DMS114 treated with DMSO at 0.1 percent for 48 hours (cell line): ENCODE measurements around the gene FGGY.
"Not testable (repeated sequence)": the region's sequence is repeated elsewhere in the genome, so short reads cannot be mapped to it uniquely, and the experiment has no call there.

Source experiments
- DNase-seq: peaks from one replicate; lab custom pipeline; 2025; ENCODE audit not compliant: unreplicated experiment; lab: John Stamatoyannopoulos, UW

Gene FGGY

GRCh38 chr1:59691261-59691660 is 394.4 kb downstream of the FGGY start:
- DNase-seq, result no peak

GRCh38 chr1:59692591-59692990 is 395.7 kb downstream of the FGGY start:
- no peak for DNase-seq

GRCh38 chr1:59693406-59693805 is 396.5 kb downstream of the FGGY start:
- DNase-seq, result no peak

- DNase-seq, result no peak
Observed at GRCh38 chr1:59695252-59695651, 398.4 kb downstream of the FGGY start.

GRCh38 chr1:59696421-59697115 is 399.7 kb downstream of the FGGY start:
- DNase-seq, result no peak

- no peak for DNase-seq
Observed at GRCh38 chr1:59697150-59697800, 400.4 kb downstream of the FGGY start.

- DNase-seq, result no peak
Observed at GRCh38 chr1:59698386-59698785, 401.5 kb downstream of the FGGY start.

- DNase-seq, result peak; percentile 42
Observed at GRCh38 chr1:59699227-59699847, 402.4 kb downstream of the FGGY start.

GRCh38 chr1:59701376-59701775 is 404.5 kb downstream of the FGGY start:
- DNase-seq, result no peak

- no peak for DNase-seq
Observed at GRCh38 chr1:59703226-59703917, 406.5 kb downstream of the FGGY start.

- DNase-seq, result no peak
Observed at GRCh38 chr1:59703918-59704378, 407.1 kb downstream of the FGGY start.

- DNase-seq, result no peak
Observed at GRCh38 chr1:59704716-59705115, 407.8 kb downstream of the FGGY start.

GRCh38 chr1:59705466-59706302 is 408.8 kb downstream of the FGGY start:
- DNase-seq, result no peak

GRCh38 chr1:59706303-59706599 is 409.4 kb downstream of the FGGY start:
- DNase-seq, result no peak

- DNase-seq, result no peak
Observed at GRCh38 chr1:59707178-59707791, 410.4 kb downstream of the FGGY start.

- no peak for DNase-seq
Observed at GRCh38 chr1:59709333-59709732, 412.4 kb downstream of the FGGY start.

GRCh38 chr1:59710920-59711319 is 414.0 kb downstream of the FGGY start:
- not testable (repeated sequence) for DNase-seq

- no peak for DNase-seq
Observed at GRCh38 chr1:59714219-59714618, 417.3 kb downstream of the FGGY start.

GRCh38 chr1:59714966-59715365 is 418.1 kb downstream of the FGGY start:
- DNase-seq, result no peak

GRCh38 chr1:59716832-59717231 is 419.9 kb downstream of the FGGY start:
- no peak for DNase-seq
